HAP-1 (cell line): ENCODE measurements around the gene TAF4.

Source experiments
- DNase-seq, 2 experiments: peaks; one replicate each; pipeline ENCODE4 v3.0.0-alpha.2; 2016 to 2020; ENCODE audit warnings: low spot score in 2 of 2
- H3K27me3 ChIP-seq: fragments of 250-450 bp; sonication (Bioruptor Pico); 2 replicates; pipeline ENCODE4 v1.5.1; 2020; ENCODE audit warnings: low read depth, mild to moderate bottlenecking, moderate library complexity
- H3K36me3 ChIP-seq: fragments of 250-450 bp; sonication (Bioruptor Pico); replicated peaks from 2 replicates; pipeline ENCODE4 v1.5.1; 2020; ENCODE audit warnings: mild to moderate bottlenecking
- H3K4me1 ChIP-seq: fragments of 250-450 bp; sonication (Bioruptor Pico); 2 replicates; pipeline ENCODE4 v1.5.1; 2020; ENCODE audit warnings: mild to moderate bottlenecking
- H3K4me3 ChIP-seq: fragments of 250-450 bp; sonication (Bioruptor Pico); 2 replicates; pipeline ENCODE4 v1.5.1; 2020; ENCODE audit warnings: mild to moderate bottlenecking, moderate library complexity
- H3K9me3 ChIP-seq: fragments of 250-450 bp; sonication (Bioruptor Pico); 2 replicates; pipeline ENCODE4 v1.5.1; 2020; ENCODE audit warnings: mild to moderate bottlenecking, moderate library complexity
- in situ Hi-C: fragments of 300-500 bp; cut with MboI; formaldehyde crosslinking; loops from 3 replicates; pipeline ENCODE4 v1.14.3; 2020; ENCODE audit warnings: low sequenced_read_pairs, inconsistent platforms, mixed read lengths

The TAF4 gene

GRCh38 chr20:62048821-62049291, 16.8 kb downstream of the TAF4 start:
- no peak for DNase-seq
- Histone ChIP-seq H3K4me3 (no peak overlapping the region), H3K36me3 (peaks cover 3% of the 10 kb centered on the region; the same call in 1 of the 2 replicates), H3K4me1 (no peaks in the 10 kb centered on the region), H3K9me3 (no peaks in the 10 kb centered on the region), H3K27me3 (no peaks in the 10 kb centered on the region)
- in situ Hi-C loops: no loop called here

- Histone ChIP-seq H3K36me3 (no peaks in the 10 kb centered on the region; the same call in 1 of the 2 replicates), H3K4me1 (no peaks in the 10 kb centered on the region), H3K27me3 (no peaks in the 10 kb centered on the region), H3K9me3 (no peaks in the 10 kb centered on the region), H3K4me3 (no peak overlapping the region)
- in situ Hi-C loops: no loop called here
- DNase-seq: no peak
Observed at GRCh38 chr20:62048346-62048761, 17.3 kb downstream of the TAF4 start.

- Histone ChIP-seq H3K4me3 (no peak overlapping the region), H3K9me3 (no peaks in the 10 kb centered on the region)
Observed at GRCh38 chr20:62047666-62048345, 17.9 kb downstream of the TAF4 start.

GRCh38 chr20:62046431-62046830, 19.2 kb downstream of the TAF4 start:
- in situ Hi-C loops: no loop called here
- Histone ChIP-seq H3K36me3 (no peaks in the 10 kb centered on the region; the same call in none of the 2 replicates), H3K9me3 (no peaks in the 10 kb centered on the region), H3K4me1 (no peaks in the 10 kb centered on the region), H3K4me3 (no peak overlapping the region), H3K27me3 (no peaks in the 10 kb centered on the region)
- DNase-seq: no peak

More at GRCh38 chr20:62047666-62048345, 17.9 kb downstream of the TAF4 start:
- in situ Hi-C loops: no loop called here
- no peak for DNase-seq
- H3K4me1 ChIP-seq: no peaks in the 10 kb centered on the region
- H3K36me3 ChIP-seq: no peaks in the 10 kb centered on the region; the same call in 1 of the 2 replicates
- no peaks in the 10 kb centered on the region for H3K27me3 ChIP-seq

GRCh38 chr20:62045529-62046285, 20.0 kb downstream of the TAF4 start:
- DNase-seq: no peak
- no peaks in the 10 kb centered on the region; the same call in none of the 2 replicates for H3K36me3 ChIP-seq
- no peaks in the 10 kb centered on the region for H3K9me3 ChIP-seq
- H3K4me3 ChIP-seq: no peak overlapping the region
- in situ Hi-C loops: no loop called here
- no peaks in the 10 kb centered on the region for H3K27me3 ChIP-seq
- no peaks in the 10 kb centered on the region for H3K4me1 ChIP-seq

- DNase-seq: no peak
- Histone ChIP-seq H3K36me3 (no peaks in the 10 kb centered on the region; the same call in none of the 2 replicates), H3K4me3 (no peak overlapping the region), H3K27me3 (no peaks in the 10 kb centered on the region), H3K9me3 (no peaks in the 10 kb centered on the region), H3K4me1 (no peaks in the 10 kb centered on the region)
- in situ Hi-C loops: no loop called here
Observed at GRCh38 chr20:62045118-62045517, 20.6 kb downstream of the TAF4 start.

GRCh38 chr20:62044631-62045030, 21.1 kb downstream of the TAF4 start:
- Histone ChIP-seq H3K27me3 (no peaks in the 10 kb centered on the region), H3K4me3 (no peak overlapping the region), H3K36me3 (no peaks in the 10 kb centered on the region; the same call in none of the 2 replicates), H3K4me1 (no peaks in the 10 kb centered on the region), H3K9me3 (no peaks in the 10 kb centered on the region)
- no peak for DNase-seq
- in situ Hi-C loops: no loop called here

GRCh38 chr20:62043131-62043914, 22.4 kb downstream of the TAF4 start:
- in situ Hi-C loops: no loop called here
- Histone ChIP-seq H3K4me1 (no peaks in the 10 kb centered on the region), H3K27me3 (no peaks in the 10 kb centered on the region), H3K9me3 (no peaks in the 10 kb centered on the region), H3K4me3 (no peak overlapping the region), H3K36me3 (no peaks in the 10 kb centered on the region; the same call in none of the 2 replicates)
- DNase-seq: no peak

- DNase-seq: no peak
Observed at GRCh38 chr20:62042025-62042820, 23.5 kb downstream of the TAF4 start.

GRCh38 chr20:62040933-62041332, 24.7 kb downstream of the TAF4 start:
- Histone ChIP-seq H3K4me1 (no peaks in the 10 kb centered on the region), H3K27me3 (no peaks in the 10 kb centered on the region), H3K36me3 (no peaks in the 10 kb centered on the region; the same call in 1 of the 2 replicates), H3K4me3 (no peak overlapping the region), H3K9me3 (0 out of 2 replicates have a peak, but pooled peaks cover 2% of the 10 kb centered on the region)
- no peak for DNase-seq
- in situ Hi-C loops: no loop called here

More at GRCh38 chr20:62042025-62042820, 23.5 kb downstream of the TAF4 start:
- in situ Hi-C loops: no loop called here
- H3K4me1 ChIP-seq: no peaks in the 10 kb centered on the region
- H3K36me3 ChIP-seq: no peaks in the 10 kb centered on the region; the same call in none of the 2 replicates
- no peaks in the 10 kb centered on the region for H3K27me3 ChIP-seq
- no peak overlapping the region for H3K4me3 ChIP-seq
- no peaks in the 10 kb centered on the region for H3K9me3 ChIP-seq

GRCh38 chr20:62040381-62040922, 25.2 kb downstream of the TAF4 start:
- Histone ChIP-seq H3K27me3 (no peaks in the 10 kb centered on the region), H3K4me1 (no peaks in the 10 kb centered on the region), H3K36me3 (no peaks in the 10 kb centered on the region; the same call in 1 of the 2 replicates), H3K4me3 (no peak overlapping the region), H3K9me3 (0 out of 2 replicates have a peak, but pooled peaks cover 2% of the 10 kb centered on the region)
- in situ Hi-C loops: no loop called here
- no peak for DNase-seq

GRCh38 chr20:62039738-62040137, 25.9 kb downstream of the TAF4 start:
- H3K4me1 ChIP-seq: no peaks in the 10 kb centered on the region
- H3K27me3 ChIP-seq: no peaks in the 10 kb centered on the region
- H3K4me3 ChIP-seq: no peak overlapping the region
- no peak for DNase-seq
- 0 out of 2 replicates have a peak, but pooled peaks cover 5% of the 10 kb centered on the region for H3K9me3 ChIP-seq
- in situ Hi-C loops: no loop called here
- H3K36me3 ChIP-seq: no peaks in the 10 kb centered on the region; the same call in 1 of the 2 replicates
